Chondrocyte (in vitro differentiated cells): ENCODE results near the gene LDLRAD4. TPM values are rescaled to one million over a fixed set of nuclear protein-coding genes. Genes with fewer than 3 reads are reported as not detected.

Experiments
- DNase-seq: peaks from one replicate; pipeline ENCODE4 v3.0.0; 2021; ENCODE audit warnings: mixed read lengths, low spot score
- H3K27ac Mint-ChIP-seq: one replicate; pipeline ENCODE4 v1.8.0; 2021; ENCODE audit warnings: mild to moderate bottlenecking, moderate library complexity, mixed read lengths; ENCODE audit not compliant: unreplicated experiment
- H3K27me3 Mint-ChIP-seq: 2 replicates; pipeline ENCODE4 v1.8.0; 2021; ENCODE audit warnings: low read depth, mixed read lengths
- H3K36me3 Mint-ChIP-seq: 2 replicates; pipeline ENCODE4 v1.8.0; 2021; ENCODE audit warnings: low read depth, mixed read lengths
- H3K4me1 Mint-ChIP-seq: 2 replicates; pipeline ENCODE4 v1.8.0; 2021; ENCODE audit warnings: low read depth, mild to moderate bottlenecking, mixed read lengths
- H3K4me3 Mint-ChIP-seq: one replicate; pipeline ENCODE4 v1.8.0; 2021; ENCODE audit warnings: mild to moderate bottlenecking, moderate library complexity, mixed read lengths; ENCODE audit not compliant: unreplicated experiment
- H3K9me3 Mint-ChIP-seq: 2 replicates; pipeline ENCODE4 v1.8.0; 2021; ENCODE audit warnings: low read depth, mixed read lengths
- total RNA-seq: library from RNA; stranded (reverse); gene quantifications from 3 replicates; pipeline ENCODE4 v1.2.1, GENCODE V29; 2021
- TF ChIP-seq, protein P1 (sequence below): fragments of 200-600 bp; sonication (generic); IDR thresholded peaks from 2 replicates; pipeline ENCODE4 v1.5.0; 2021; ENCODE audit warnings: antibody characterized with exemption, mild to moderate bottlenecking, moderate library complexity

Gene LDLRAD4
- total RNA-seq, 1 donor from 2014 or later, result 80.5 TPM

DNA sequence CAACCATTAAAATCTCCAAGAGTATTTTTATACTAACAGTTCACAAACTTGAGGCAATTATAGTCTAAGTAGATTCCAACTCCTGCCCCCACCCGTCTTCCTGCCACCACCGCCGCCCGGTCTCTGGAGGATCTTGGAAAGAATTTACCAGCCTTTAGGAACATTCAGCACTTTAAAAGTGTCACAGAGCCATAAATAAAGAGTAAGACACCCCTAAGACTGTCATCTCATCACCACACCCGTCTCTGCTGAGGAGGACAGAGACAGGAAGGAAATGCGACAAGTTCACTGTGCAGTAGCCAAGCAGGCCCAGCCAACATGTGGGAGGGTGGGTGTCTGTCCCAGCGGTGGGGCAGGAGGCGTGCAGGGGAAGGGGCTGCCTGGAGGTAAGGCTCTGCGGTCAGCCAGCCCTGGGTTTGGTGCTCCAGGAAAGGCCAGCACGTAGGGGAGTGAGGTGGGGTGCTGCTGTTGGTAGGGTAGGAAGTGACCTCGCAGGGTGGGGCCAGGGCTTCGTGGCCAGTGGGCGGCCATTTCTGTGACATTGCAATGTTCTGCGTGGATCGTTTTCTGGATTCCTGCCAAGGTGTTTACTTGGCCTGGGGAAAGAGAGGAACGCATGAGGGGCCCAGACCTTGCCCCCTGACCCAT, 396.2 kb downstream of the LDLRAD4 start:
- no peaks in the 10 kb centered on the region for H3K9me3 Mint-ChIP-seq
- peak overlapping the region; percentile 87 for H3K27ac Mint-ChIP-seq
- no peaks in the 10 kb centered on the region for H3K36me3 Mint-ChIP-seq
- DNase-seq, result no peak
- H3K27me3 Mint-ChIP-seq, result no peaks in the 10 kb centered on the region
- H3K4me3 Mint-ChIP-seq, result peak overlapping the region; percentile 17
- H3K4me1 Mint-ChIP-seq, result peaks cover 82% of the 10 kb centered on the region
- TF ChIP-seq, protein P1, sequence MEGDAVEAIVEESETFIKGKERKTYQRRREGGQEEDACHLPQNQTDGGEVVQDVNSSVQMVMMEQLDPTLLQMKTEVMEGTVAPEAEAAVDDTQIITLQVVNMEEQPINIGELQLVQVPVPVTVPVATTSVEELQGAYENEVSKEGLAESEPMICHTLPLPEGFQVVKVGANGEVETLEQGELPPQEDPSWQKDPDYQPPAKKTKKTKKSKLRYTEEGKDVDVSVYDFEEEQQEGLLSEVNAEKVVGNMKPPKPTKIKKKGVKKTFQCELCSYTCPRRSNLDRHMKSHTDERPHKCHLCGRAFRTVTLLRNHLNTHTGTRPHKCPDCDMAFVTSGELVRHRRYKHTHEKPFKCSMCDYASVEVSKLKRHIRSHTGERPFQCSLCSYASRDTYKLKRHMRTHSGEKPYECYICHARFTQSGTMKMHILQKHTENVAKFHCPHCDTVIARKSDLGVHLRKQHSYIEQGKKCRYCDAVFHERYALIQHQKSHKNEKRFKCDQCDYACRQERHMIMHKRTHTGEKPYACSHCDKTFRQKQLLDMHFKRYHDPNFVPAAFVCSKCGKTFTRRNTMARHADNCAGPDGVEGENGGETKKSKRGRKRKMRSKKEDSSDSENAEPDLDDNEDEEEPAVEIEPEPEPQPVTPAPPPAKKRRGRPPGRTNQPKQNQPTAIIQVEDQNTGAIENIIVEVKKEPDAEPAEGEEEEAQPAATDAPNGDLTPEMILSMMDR, result no peak

DNA sequence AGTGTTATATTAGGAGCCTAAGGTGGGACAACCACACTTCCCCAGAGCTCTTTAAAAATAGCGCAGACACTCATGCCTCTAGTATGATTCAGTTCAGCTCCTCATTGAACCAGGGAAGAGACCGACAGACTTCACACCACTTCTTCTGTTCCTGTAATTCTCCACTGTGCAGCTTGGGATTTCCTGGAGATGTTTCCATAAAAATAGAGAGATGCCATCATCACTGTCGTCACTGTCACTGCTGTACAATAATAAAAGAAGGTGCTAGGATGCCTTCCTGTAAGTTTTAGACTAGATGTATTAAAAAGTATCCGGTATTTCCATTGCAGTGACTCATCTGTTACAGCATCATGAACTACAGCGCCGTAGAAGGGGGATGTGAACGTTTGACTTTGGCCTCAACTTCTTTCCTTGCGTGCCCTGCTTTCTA, 396.9 kb downstream of the LDLRAD4 start:
- Mint-ChIP-seq H3K9me3 (no peaks in the 10 kb centered on the region), H3K36me3 (no peaks in the 10 kb centered on the region), H3K27me3 (no peaks in the 10 kb centered on the region), H3K4me3 (no peak overlapping the region), H3K4me1 (peaks cover 85% of the 10 kb centered on the region), H3K27ac (peak overlapping the region; percentile 87)
- TF ChIP-seq, protein P1, result no peak
- DNase-seq, result no peak

DNA sequence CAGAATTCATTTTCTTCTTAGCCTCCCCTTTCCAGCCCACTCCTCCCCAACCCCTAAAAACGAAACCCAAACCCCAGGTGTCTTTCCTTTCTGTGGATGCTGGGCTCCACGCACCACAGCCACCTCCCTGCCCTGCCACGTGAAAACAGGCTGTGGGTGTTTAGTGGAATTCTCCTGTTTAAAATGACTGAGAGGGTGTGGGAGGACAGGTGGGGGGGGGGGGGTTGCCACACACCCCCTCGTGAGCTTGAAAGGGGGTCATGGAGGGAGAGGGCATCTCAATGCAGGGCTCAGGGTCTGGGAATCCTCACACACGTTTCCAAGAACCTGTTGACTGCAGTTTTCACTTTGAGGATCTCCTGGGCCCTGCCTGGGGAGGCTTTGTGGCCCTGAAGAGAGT, 397.5 kb downstream of the LDLRAD4 start:
- peaks cover 80% of the 10 kb centered on the region for H3K4me1 Mint-ChIP-seq
- no peaks in the 10 kb centered on the region for H3K36me3 Mint-ChIP-seq
- H3K4me3 Mint-ChIP-seq, result no peak overlapping the region
- no peak for DNase-seq
- no peaks in the 10 kb centered on the region for H3K9me3 Mint-ChIP-seq
- peak overlapping the region; percentile 87 for H3K27ac Mint-ChIP-seq
- H3K27me3 Mint-ChIP-seq, result no peaks in the 10 kb centered on the region
- TF ChIP-seq, protein P1, result no peak

DNA sequence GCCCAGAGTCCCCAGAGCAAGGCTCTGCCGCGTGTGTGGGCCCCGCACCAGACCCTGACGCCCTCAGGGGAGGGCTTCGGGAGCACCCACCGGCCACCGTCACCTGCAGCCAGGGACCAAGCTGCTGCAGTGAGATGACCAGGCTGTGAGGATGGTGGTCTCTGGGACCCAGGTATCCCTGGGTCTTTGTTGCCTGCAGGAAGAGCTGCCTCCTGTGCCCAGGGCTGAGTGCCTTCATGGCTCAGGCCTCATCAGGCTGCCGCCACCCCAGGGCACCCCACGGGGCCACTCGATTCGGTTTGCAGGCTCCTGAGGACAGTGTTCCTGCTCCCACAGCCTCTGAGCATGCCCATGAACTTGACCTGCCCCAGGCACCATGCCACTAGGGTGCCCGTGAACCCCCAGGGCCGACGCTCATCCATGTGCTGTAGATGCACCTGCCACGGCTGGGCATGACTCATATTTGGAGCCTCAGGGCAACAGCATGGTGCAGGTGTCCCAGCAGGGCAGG, 398.0 kb downstream of the LDLRAD4 start:
- TF ChIP-seq, protein P1, result no peak
- Mint-ChIP-seq H3K4me1 (peaks cover 75% of the 10 kb centered on the region), H3K4me3 (no peak overlapping the region), H3K27me3 (no peaks in the 10 kb centered on the region), H3K27ac (peak overlapping the region; percentile 87), H3K36me3 (peaks cover 3% of the 10 kb centered on the region), H3K9me3 (no peaks in the 10 kb centered on the region)
- no peak for DNase-seq

DNA sequence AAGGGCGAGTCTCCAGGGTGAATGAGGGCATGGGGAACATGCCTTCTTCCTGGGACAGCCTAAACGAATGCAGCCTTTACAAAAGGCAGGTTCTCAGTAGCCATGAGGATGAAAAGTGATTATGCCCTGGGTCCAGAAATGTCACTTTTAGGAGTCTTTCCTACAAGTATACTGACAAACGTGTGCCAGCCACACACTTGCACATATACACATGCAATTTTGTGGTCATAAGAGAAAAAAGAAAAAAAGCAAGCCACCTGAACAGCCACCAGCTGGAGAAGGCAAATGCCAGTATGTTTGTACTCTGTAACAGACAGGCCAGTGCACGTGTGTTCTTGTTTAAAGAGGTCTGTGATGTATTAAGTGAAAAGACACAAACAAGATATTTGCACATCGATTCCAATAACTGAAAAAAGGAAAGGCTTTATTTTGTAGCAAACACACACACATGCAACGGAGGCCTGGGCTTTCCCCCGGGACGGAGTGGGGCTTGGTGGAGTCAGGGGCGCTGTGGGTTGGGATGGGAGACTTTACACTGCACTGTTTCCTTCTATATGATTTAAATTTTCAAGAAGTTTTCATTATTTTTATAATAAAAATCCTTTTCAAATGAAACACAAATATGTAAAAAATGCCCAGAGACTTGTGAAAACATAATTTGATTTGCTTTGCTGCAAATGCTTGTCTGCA, 399.4 kb downstream of the LDLRAD4 start:
- TF ChIP-seq, protein P1, result no peak
- no peak for DNase-seq
- H3K9me3 Mint-ChIP-seq, result no peaks in the 10 kb centered on the region
- peaks cover 3% of the 10 kb centered on the region for H3K36me3 Mint-ChIP-seq
- no peak overlapping the region for H3K4me3 Mint-ChIP-seq
- H3K27me3 Mint-ChIP-seq, result no peaks in the 10 kb centered on the region
- H3K27ac Mint-ChIP-seq, result peak overlapping the region; percentile 63
- peaks cover 62% of the 10 kb centered on the region for H3K4me1 Mint-ChIP-seq
